ENCODE data around the gene DTX4.

GRCh38 chr11:59157433-59157832 lies 14.5 kb upstream of the DTX4 start:
- TF ChIP-seq CTCF (IDR thresholded peaks at IDR 0.05) (no peak), POLR2AphosphoS5 (IDR thresholded peaks at IDR 0.05; ENCODE audit: low read depth, low read length) (no peak), SIN3A (IDR thresholded peaks at IDR 0.05; ENCODE audit: borderline replicate concordance, insufficient read depth, low read depth, low read length) (no peak)
- TF ChIP-seq, protein P1, sequence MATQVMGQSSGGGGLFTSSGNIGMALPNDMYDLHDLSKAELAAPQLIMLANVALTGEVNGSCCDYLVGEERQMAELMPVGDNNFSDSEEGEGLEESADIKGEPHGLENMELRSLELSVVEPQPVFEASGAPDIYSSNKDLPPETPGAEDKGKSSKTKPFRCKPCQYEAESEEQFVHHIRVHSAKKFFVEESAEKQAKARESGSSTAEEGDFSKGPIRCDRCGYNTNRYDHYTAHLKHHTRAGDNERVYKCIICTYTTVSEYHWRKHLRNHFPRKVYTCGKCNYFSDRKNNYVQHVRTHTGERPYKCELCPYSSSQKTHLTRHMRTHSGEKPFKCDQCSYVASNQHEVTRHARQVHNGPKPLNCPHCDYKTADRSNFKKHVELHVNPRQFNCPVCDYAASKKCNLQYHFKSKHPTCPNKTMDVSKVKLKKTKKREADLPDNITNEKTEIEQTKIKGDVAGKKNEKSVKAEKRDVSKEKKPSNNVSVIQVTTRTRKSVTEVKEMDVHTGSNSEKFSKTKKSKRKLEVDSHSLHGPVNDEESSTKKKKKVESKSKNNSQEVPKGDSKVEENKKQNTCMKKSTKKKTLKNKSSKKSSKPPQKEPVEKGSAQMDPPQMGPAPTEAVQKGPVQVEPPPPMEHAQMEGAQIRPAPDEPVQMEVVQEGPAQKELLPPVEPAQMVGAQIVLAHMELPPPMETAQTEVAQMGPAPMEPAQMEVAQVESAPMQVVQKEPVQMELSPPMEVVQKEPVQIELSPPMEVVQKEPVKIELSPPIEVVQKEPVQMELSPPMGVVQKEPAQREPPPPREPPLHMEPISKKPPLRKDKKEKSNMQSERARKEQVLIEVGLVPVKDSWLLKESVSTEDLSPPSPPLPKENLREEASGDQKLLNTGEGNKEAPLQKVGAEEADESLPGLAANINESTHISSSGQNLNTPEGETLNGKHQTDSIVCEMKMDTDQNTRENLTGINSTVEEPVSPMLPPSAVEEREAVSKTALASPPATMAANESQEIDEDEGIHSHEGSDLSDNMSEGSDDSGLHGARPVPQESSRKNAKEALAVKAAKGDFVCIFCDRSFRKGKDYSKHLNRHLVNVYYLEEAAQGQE (IDR thresholded peaks at IDR 0.05; ENCODE audit: insufficient read depth in 1 of 2, low read depth in 2 of 2, low read length in 1 of 2): no peak
